Skin epidermis (tissue), 12 donors: ENCODE data around the gene MYRIP.
A peak's percentile ranks its signal among the peaks of the same experiment; 100 is the strongest.
"Not testable (repeated sequence)": the region's sequence is repeated elsewhere in the genome, so short reads cannot be mapped to it uniquely, and the experiment has no call there.

Source experiments
- H3K27ac ChIP-seq, 21 experiments: fragments of 200-600 bp; sonication (generic) in 11 of 21; one replicate each; pipeline ENCODE4 v1.5.0; 2020; ENCODE audit warnings: mild to moderate bottlenecking in 3 of 21, inconsistent platforms in 2 of 21, moderate library complexity in 2 of 21
- H3K4me3 ChIP-seq, 7 experiments: fragments of 200-600 bp; sonication (generic) in 2 of 7; one replicate each; pipeline ENCODE4 v1.5.0; 2020; ENCODE audit warnings: inconsistent platforms in 2 of 7, mild to moderate bottlenecking in 2 of 7, moderate library complexity in 1 of 7

MYRIP gene

DNA sequence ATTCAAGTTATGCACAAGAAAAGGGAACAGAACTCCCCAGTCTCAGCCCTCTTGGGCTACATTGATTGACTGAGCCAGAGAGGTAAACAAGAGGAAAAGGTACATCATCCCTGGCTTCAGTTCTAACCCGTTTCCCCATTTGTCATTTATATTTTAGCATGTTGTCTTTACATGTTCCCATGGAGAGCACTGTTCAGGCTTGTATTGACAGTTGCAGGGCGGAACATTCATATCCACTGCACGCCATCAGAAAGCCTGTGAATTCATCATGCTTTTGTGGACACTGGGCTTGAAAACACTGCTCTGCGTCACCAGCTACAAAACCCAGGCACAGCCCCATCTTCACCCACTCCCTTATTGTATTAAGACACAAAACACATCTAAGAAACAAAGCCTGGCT is 259.2 kb downstream of the MYRIP start:
- Histone ChIP-seq H3K4me3 (no peak overlapping the region), H3K27ac (no peak overlapping the region)

- no peak overlapping the region for H3K27ac ChIP-seq
- no peak overlapping the region for H3K4me3 ChIP-seq
These were observed 261.4 kb downstream of the MYRIP start for GRCh38 chr3:40070816-40071215.

DNA sequence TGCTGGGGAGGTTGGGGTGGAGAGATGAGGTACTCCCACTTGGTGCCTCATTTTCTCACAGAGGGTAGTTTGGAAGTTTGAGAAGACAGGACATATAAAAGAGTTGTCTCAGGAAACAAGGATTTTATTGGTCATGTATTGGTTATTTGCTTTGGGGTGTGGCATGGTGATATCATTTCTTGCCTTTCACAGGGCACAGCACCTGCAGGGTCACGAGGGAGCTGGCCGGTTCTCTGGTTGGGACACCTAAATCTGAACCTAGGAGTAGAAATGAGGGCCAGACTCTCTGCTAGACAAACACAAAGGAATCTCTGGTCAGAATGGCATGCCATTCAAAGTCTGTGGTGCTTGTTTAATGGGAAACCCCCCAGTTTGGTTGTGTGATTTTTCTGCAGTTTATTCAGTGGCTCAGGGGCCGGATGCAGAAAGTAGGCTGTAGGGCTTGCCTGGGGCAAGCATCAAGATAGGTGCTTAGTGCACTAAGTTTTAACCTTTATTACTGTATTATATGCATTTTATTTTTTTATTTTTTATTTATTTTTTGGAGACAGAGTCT is 262.4 kb downstream of the MYRIP start:
- Histone ChIP-seq H3K27ac (no peak overlapping the region), H3K4me3 (no peak overlapping the region)

GRCh38 chr3:40073310-40074007 is 264.1 kb downstream of the MYRIP start:
- H3K27ac ChIP-seq: no peak overlapping the region
- H3K4me3 ChIP-seq: no peak overlapping the region

- H3K27ac ChIP-seq, H3K4me3 ChIP-seq: not testable (repeated sequence)
These were observed 267.7 kb downstream of the MYRIP start for GRCh38 chr3:40077139-40077538.

GRCh38 chr3:40077828-40078492 is 268.6 kb downstream of the MYRIP start:
- not testable (repeated sequence) for H3K27ac ChIP-seq, H3K4me3 ChIP-seq

DNA sequence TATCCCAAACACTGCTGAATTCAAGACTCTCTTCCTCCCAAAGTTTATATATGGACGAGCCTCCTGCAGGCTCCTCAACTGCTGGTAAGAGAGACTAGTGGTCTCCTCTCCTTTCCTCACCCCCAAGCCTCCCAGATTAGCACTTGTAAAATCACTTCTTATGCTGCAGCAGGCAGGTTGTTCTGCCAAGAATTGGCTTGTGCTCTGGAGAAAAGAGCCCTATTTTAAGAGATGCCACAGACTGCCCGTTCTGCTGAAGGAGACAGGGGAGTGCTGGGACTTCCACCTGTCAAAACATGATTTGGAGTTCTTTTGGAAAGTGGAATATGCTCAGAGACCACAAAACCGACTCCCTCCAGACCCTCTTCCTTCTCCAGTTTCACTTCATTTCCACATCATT is 269.2 kb downstream of the MYRIP start:
- Histone ChIP-seq H3K27ac (no peak overlapping the region), H3K4me3 (no peak overlapping the region)

DNA sequence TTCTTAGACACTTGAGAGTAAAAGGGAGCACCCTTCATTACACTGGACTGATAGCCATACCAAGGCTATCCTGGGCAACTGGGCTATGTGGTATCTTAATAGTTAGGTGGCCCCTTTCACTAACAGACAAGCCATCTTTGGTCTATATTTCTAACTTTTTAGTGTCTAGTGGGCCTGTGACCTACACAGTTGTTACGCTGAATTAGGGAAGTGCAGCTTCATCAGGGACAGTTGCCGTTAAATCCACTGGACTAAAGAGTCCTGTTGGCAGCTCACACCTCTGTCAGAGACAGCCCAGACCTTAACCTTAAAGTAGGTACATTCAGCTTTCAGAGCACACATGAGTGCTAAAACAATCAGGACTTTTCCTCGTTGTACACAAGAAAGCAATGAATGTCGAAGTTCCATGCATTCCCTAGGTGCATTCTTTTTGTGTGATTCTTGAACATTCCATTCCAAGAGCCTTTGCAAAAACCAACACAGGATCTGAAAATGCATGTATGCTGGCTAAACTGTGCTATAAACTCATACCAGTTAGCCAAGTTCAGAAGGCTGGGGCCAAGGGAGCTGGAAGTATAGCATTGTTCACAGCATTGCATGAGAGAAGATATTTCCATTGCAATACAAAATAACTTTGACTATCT is 269.9 kb downstream of the MYRIP start:
- H3K27ac ChIP-seq: no peak overlapping the region
- no peak overlapping the region for H3K4me3 ChIP-seq

DNA sequence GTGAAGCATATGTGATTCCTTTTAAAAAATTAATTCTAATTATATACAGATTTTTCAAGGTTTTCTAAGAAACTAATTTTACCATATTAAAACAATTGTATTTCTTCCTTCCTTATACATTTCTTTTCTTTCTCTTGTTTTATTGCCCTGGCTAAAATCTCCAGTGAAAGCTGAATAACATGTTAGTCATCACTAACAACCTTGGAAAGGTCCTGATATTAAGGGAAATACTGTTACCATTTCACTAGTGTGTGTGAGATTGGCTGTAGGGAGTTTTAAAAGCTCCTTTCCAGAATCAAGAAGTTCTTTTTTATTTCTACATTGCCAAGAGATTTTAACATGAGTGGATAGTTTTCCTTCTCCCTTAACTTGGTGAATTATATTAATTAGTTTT is 270.4 kb downstream of the MYRIP start:
- Histone ChIP-seq H3K4me3 (no peak overlapping the region), H3K27ac (no peak overlapping the region)

DNA sequence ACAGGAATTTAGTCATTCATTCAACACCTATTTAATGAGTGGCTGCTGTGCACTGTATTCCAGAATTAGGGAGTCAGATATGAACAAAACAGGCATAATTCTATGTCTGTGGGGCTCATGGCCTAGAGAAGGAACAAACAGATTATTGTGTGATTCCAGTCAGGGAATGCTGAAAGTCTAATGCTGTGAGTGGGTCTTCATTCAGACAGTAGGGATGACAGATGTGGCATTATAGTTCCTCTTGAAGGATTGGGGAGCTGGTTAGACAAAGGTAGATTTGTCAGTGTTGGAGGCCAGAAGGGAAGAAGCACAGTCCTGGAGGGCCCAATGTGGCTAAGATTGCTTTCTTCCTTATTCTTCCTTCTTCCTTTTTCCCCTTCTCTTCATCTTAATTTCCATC is 273.7 kb downstream of the MYRIP start:
- Histone ChIP-seq H3K4me3 (no peak overlapping the region), H3K27ac (no peak overlapping the region)

- not testable (repeated sequence) for H3K4me3 ChIP-seq, H3K27ac ChIP-seq
These were observed 275.0 kb downstream of the MYRIP start for GRCh38 chr3:40084424-40084823.

DNA sequence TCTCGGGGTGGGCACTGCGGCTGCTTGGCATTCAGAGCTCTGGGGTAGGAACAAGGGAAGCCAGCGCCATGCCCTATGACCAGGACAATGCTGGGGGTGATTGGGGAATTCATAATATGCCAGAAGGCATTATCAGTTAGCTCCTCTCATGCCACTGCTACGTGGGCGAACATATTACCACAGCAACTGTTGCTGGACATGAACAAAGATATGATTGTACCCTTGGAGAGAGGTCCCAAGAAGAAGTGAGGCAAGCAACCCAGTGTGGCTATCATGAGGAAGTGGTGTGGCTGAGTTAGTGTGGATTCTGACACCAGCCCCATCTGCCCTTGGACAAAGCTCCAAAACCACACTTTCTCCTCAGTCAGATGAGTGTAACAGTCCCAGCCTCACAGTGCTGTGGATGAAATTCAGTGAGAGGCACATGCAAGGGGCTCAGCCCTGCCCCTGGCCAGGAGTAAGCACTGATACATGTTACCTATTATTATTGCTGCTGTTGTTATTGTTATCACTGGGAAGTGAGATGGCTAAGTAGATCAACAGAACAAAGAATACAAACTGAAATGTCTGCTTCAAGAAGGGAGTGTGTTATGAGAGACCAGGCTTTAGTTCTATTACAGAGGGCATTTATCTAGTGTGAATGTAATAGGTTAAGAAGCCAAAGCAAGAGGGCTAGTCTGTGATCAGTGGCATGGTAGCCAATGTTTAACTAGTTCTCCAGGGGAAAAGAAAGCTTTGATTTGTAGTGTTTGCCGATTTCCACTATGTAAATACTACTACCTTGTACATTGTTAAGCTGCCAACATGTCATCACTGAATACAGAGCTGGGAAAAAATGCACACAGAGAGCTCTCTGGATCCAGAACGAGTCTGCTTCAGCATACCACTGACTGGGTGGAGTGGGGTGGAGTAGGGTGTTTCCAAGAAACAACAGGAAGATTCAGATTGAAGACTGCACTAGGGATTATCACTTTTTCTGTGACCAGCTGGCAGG is 277.8 kb downstream of the MYRIP start:
- no peak overlapping the region for H3K4me3 ChIP-seq
- peak overlapping the region in 2 of 21 experiments; percentile 15 to 28 for H3K27ac ChIP-seq

DNA sequence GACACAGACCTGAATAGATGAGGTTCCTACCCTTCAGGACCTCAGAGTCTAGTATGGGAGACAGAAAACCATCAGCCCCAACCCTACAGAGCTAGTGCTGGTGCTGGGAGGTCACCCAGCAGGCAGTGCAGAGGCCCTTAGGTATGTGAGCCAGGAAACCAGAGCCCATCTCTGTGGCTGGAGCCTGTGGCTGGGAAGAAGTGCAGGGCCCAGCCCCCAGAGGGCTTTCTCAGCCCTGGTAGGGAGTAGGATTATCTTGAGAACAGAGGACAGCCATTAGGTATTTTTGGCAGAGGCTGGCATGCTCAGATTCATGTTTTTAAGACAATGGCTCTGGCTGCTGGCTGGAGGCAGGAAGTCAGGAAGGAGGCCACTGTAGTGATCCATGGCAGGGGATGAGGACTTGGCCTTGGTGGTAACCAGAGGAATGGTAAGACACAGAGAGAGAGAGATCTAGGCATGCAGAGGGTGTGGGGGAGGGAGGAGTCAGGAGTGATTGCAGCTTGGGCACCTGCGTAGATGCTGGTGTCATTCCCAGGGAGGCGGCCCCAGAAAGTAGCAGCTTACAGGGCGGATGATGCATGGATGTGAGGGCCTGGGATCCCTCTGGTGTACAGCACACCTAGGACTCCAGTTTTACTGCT is 279.2 kb downstream of the MYRIP start:
- H3K27ac ChIP-seq: no peak overlapping the region

DNA sequence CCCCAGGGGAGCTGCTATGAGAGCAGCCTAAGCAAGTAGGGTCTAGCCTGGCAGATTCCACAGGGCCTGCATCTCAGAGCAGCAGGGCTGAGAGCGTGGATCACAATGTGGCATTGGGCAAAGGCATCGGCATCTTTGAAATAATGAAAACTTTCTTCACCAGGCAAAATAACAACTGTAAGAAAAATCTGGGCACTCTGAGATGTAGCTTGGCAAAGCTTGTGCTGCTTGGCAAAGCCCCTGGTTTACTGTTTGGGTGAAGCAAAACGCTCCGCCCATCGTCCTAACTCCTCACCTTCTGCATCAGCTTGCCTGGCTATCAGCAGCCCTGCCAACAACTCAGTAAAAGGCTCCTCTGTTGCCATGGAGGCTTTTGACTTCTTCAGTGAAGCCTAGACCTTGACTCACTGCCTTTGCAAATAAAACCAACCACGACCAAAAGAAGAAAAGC is 287.3 kb downstream of the MYRIP start:
- H3K27ac ChIP-seq: peak overlapping the region in 2 of 21 experiments; percentile 10 to 14
- H3K4me3 ChIP-seq: no peak overlapping the region

More for the DNA sequence above, 279.2 kb downstream of the MYRIP start:
- H3K4me3 ChIP-seq: no peak overlapping the region

GRCh38 chr3:40097131-40098117 is 288.0 kb downstream of the MYRIP start:
- Histone ChIP-seq H3K4me3 (no peak overlapping the region), H3K27ac (peak overlapping the region in 1 of 21 experiments; percentile 35)

GRCh38 chr3:40098261-40098759 is 288.9 kb downstream of the MYRIP start:
- Histone ChIP-seq H3K4me3 (no peak overlapping the region), H3K27ac (no peak overlapping the region)

GRCh38 chr3:40099871-40100270 is 290.5 kb downstream of the MYRIP start:
- Histone ChIP-seq H3K4me3 (no peak overlapping the region), H3K27ac (no peak overlapping the region)

DNA sequence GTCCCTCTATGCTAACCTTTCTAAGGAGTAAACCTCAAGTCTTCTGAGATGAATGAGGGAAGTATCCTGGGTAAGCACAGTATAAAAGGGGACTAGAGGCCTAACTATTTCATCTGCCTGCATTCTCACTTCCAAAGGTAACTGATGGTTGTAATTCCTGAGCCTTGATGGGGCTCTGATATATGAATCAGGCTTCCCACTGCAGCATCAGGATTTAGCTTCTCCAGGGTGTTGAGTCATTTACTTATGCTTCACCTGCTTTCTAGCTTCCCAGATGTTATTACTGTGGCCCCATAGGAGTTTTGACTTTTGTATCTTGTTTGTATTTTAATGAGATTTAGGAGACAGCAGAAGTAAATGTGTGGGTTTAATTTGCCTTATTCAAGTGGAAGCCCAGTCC is 292.8 kb downstream of the MYRIP start:
- Histone ChIP-seq H3K4me3 (no peak overlapping the region), H3K27ac (no peak overlapping the region)
